Nephron (organoid): ENCODE measurements around the gene CTCFL.

Experiments
- H3K27ac Mint-ChIP-seq, 3 experiments: 2 replicates each; pipeline ENCODE4 v1.8.0; 2020; ENCODE audit warnings: mixed read lengths in 3 of 3, mild to moderate bottlenecking in 2 of 3, moderate library complexity in 1 of 3
- H3K27me3 Mint-ChIP-seq: 2 replicates; pipeline ENCODE4 v1.8.0; 2021; ENCODE audit warnings: low read depth, mild to moderate bottlenecking, moderate library complexity, mixed read lengths
- H3K36me3 Mint-ChIP-seq: 2 replicates; pipeline ENCODE4 v1.8.0; 2020; ENCODE audit warnings: low read depth, mixed read lengths
- H3K4me1 Mint-ChIP-seq: 2 replicates; pipeline ENCODE4 v1.8.0; 2020; ENCODE audit warnings: mixed read lengths
- H3K4me3 Mint-ChIP-seq, 3 experiments: 2 replicates each; pipeline ENCODE4 v1.8.0; 2020; ENCODE audit warnings: mild to moderate bottlenecking in 3 of 3, mixed read lengths in 3 of 3, moderate library complexity in 2 of 3
- H3K9me3 Mint-ChIP-seq: 2 replicates; pipeline ENCODE4 v1.8.0; 2020; ENCODE audit warnings: mixed read lengths
- CTCF ChIP-seq, 3 experiments: fragments of 200-600 bp; sonication (generic); IDR thresholded peaks; one replicate each; pipeline ENCODE4 v1.5.0; 2021; ENCODE audit warnings: antibody characterized with exemption in 3 of 3; ENCODE audit not compliant: unreplicated experiment in 3 of 3

The CTCFL gene

GRCh38 chr20:57535297-57535696 is 10.4 kb upstream of the CTCFL start:
- no peaks in the 10 kb centered on the region for H3K4me1 Mint-ChIP-seq
- no peak overlapping the region for H3K27ac Mint-ChIP-seq
- H3K36me3 Mint-ChIP-seq, result peaks cover 5% of the 10 kb centered on the region
- peaks cover 39% of the 10 kb centered on the region for H3K27me3 Mint-ChIP-seq
- H3K4me3 Mint-ChIP-seq, result no peak overlapping the region
- no peak for TF ChIP-seq CTCF (IDR thresholded peaks at IDR 0.05; ENCODE audit: unreplicated experiment in 3 of 3)
- peaks cover 29% of the 10 kb centered on the region for H3K9me3 Mint-ChIP-seq

GRCh38 chr20:57532104-57532503 is 7.2 kb upstream of the CTCFL start:
- peaks cover 5% of the 10 kb centered on the region for H3K36me3 Mint-ChIP-seq
- H3K4me1 Mint-ChIP-seq, result peaks cover 6% of the 10 kb centered on the region
- no peak for TF ChIP-seq CTCF (IDR thresholded peaks at IDR 0.05; ENCODE audit: unreplicated experiment in 3 of 3)
- no peak overlapping the region for H3K27ac Mint-ChIP-seq
- H3K27me3 Mint-ChIP-seq, result peaks cover 33% of the 10 kb centered on the region
- peaks cover 18% of the 10 kb centered on the region for H3K9me3 Mint-ChIP-seq
- no peak overlapping the region for H3K4me3 Mint-ChIP-seq

GRCh38 chr20:57530327-57530981 is 5.5 kb upstream of the CTCFL start:
- H3K36me3 Mint-ChIP-seq, result peaks cover 5% of the 10 kb centered on the region
- no peak overlapping the region for H3K4me3 Mint-ChIP-seq
- no peak for TF ChIP-seq CTCF (IDR thresholded peaks at IDR 0.05; ENCODE audit: unreplicated experiment in 3 of 3)
- H3K4me1 Mint-ChIP-seq, result peaks cover 6% of the 10 kb centered on the region
- peak overlapping the region in 1 of 3 experiments; percentile 12 for H3K27ac Mint-ChIP-seq
- peaks cover 8% of the 10 kb centered on the region for H3K9me3 Mint-ChIP-seq
- H3K27me3 Mint-ChIP-seq, result peaks cover 20% of the 10 kb centered on the region

- peak overlapping the region in 1 of 3 experiments; percentile 93 for H3K27ac Mint-ChIP-seq
- H3K4me1 Mint-ChIP-seq, result peaks cover 6% of the 10 kb centered on the region
- H3K27me3 Mint-ChIP-seq, result peaks cover 17% of the 10 kb centered on the region
- peaks cover 7% of the 10 kb centered on the region for H3K9me3 Mint-ChIP-seq
- TF ChIP-seq CTCF (IDR thresholded peaks at IDR 0.05; ENCODE audit: unreplicated experiment in 3 of 3), result no peak
- H3K4me3 Mint-ChIP-seq, result no peak overlapping the region
- peaks cover 5% of the 10 kb centered on the region for H3K36me3 Mint-ChIP-seq
Observed at GRCh38 chr20:57529810-57530209, 4.9 kb upstream of the CTCFL start.

- Mint-ChIP-seq H3K9me3 (peaks cover 7% of the 10 kb centered on the region), H3K27me3 (peaks cover 17% of the 10 kb centered on the region), H3K4me3 (no peak overlapping the region), H3K4me1 (peaks cover 6% of the 10 kb centered on the region), H3K27ac (peak overlapping the region in 1 of 3 experiments; percentile 93), H3K36me3 (peaks cover 5% of the 10 kb centered on the region)
- TF ChIP-seq CTCF (IDR thresholded peaks at IDR 0.05; ENCODE audit: unreplicated experiment in 3 of 3), result no peak
Observed at GRCh38 chr20:57529160-57529585, 4.2 kb upstream of the CTCFL start.

GRCh38 chr20:57528148-57528547 is 3.2 kb upstream of the CTCFL start:
- Mint-ChIP-seq H3K4me1 (peaks cover 16% of the 10 kb centered on the region), H3K9me3 (peaks cover 3% of the 10 kb centered on the region), H3K27ac (peak overlapping the region in 1 of 3 experiments; percentile 93), H3K27me3 (peaks cover 16% of the 10 kb centered on the region), H3K36me3 (no peaks in the 10 kb centered on the region), H3K4me3 (no peak overlapping the region)
- TF ChIP-seq CTCF (IDR thresholded peaks at IDR 0.05; ENCODE audit: unreplicated experiment in 3 of 3), result no peak
